Measurements from ENCODE around the gene CYTH4. TPM values are rescaled to one million over a fixed set of nuclear protein-coding genes. Genes with fewer than 3 reads are reported as not detected.

The CYTH4 gene
- polyA plus RNA-seq, 1 experiment: 0.33 TPM

DNA sequence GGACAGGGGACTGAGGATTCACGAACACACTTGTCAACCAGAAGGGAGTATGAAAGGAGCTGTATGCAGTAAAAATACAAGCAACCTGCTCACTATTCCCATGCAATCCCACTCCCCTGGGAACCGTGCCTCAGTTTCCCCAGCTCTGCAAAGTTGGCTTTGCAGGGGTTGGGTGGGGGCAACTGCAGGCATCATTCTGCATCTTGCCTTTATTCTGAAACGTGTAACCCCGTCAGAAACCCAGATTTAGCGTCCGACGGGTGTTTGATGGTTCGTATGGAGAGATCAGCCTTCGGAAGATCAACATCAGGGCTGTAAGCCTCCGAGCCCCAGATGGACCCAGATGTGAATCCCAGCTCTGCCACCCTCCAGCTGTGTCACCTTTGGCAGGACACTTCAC, 3.6 kb downstream of the CYTH4 start:
- CTCF ChIA-PET: interaction anchor here (0.7 kb wide), 1 partner anchor 27 kb away, joined by 3 read pairs; no protein-coding TSS in a partner anchor
- TF ChIP-seq, protein P1, sequence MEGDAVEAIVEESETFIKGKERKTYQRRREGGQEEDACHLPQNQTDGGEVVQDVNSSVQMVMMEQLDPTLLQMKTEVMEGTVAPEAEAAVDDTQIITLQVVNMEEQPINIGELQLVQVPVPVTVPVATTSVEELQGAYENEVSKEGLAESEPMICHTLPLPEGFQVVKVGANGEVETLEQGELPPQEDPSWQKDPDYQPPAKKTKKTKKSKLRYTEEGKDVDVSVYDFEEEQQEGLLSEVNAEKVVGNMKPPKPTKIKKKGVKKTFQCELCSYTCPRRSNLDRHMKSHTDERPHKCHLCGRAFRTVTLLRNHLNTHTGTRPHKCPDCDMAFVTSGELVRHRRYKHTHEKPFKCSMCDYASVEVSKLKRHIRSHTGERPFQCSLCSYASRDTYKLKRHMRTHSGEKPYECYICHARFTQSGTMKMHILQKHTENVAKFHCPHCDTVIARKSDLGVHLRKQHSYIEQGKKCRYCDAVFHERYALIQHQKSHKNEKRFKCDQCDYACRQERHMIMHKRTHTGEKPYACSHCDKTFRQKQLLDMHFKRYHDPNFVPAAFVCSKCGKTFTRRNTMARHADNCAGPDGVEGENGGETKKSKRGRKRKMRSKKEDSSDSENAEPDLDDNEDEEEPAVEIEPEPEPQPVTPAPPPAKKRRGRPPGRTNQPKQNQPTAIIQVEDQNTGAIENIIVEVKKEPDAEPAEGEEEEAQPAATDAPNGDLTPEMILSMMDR (IDR thresholded peaks at IDR 0.05; ENCODE audit: low read depth, low read length): no peak
- Histone ChIP-seq H3K27ac (ENCODE audit: low read depth, low read length) (no peak overlapping the region), H3K4me3 (ENCODE audit: low read depth, low read length) (no peak overlapping the region), H3K9me3 (ENCODE audit: control insufficient read depth, insufficient read depth, low read length) (peaks cover 1% of the 10 kb centered on the region), H3K27me3 (ENCODE audit: control insufficient read depth, insufficient read depth, low read length) (peaks cover 10% of the 10 kb centered on the region)
- DNase-seq (ENCODE audit: low read depth, low spot score): no peak
- POLR2A ChIA-PET: no interaction called here

GRCh38 chr22:37287550-37287951, 5.2 kb downstream of the CYTH4 start:
- TF ChIP-seq, protein P1 (IDR thresholded peaks at IDR 0.05; ENCODE audit: low read depth, low read length): no peak
- H3K27me3 ChIP-seq (ENCODE audit: control insufficient read depth, insufficient read depth, low read length): peaks cover 10% of the 10 kb centered on the region
- no peak for DNase-seq (ENCODE audit: low read depth, low spot score)
- POLR2A ChIA-PET: no interaction called here
- H3K4me3 ChIP-seq (ENCODE audit: low read depth, low read length): no peak overlapping the region
- H3K9me3 ChIP-seq (ENCODE audit: control insufficient read depth, insufficient read depth, low read length): peaks cover 4% of the 10 kb centered on the region
- H3K27ac ChIP-seq (ENCODE audit: low read depth, low read length): no peak overlapping the region
- CTCF ChIA-PET: no interaction called here

- ChIA-PET POLR2A (no interaction called here), CTCF (interaction anchor here (0.6 kb wide), 1 partner anchor 193 kb away, joined by 3 read pairs; no protein-coding TSS in a partner anchor)
- no peak overlapping the region for H3K4me3 ChIP-seq (ENCODE audit: low read depth, low read length)
- H3K27me3 ChIP-seq (ENCODE audit: control insufficient read depth, insufficient read depth, low read length): peaks cover 8% of the 10 kb centered on the region
- no peak overlapping the region for H3K27ac ChIP-seq (ENCODE audit: low read depth, low read length)
- H3K9me3 ChIP-seq (ENCODE audit: control insufficient read depth, insufficient read depth, low read length): peaks cover 4% of the 10 kb centered on the region
- TF ChIP-seq, protein P1 (IDR thresholded peaks at IDR 0.05; ENCODE audit: low read depth, low read length): no peak
- no peak for DNase-seq (ENCODE audit: low read depth, low spot score)
These were observed 6.2 kb downstream of the CYTH4 start for GRCh38 chr22:37288521-37288920.

GRCh38 chr22:37289156-37289735, 6.9 kb downstream of the CYTH4 start:
- Histone ChIP-seq H3K4me3 (ENCODE audit: low read depth, low read length) (no peak overlapping the region), H3K27ac (ENCODE audit: low read depth, low read length) (no peak overlapping the region), H3K9me3 (ENCODE audit: control insufficient read depth, insufficient read depth, low read length) (peaks cover 4% of the 10 kb centered on the region), H3K27me3 (ENCODE audit: control insufficient read depth, insufficient read depth, low read length) (peaks cover 8% of the 10 kb centered on the region)
- POLR2A ChIA-PET: no interaction called here
- CTCF ChIA-PET: interaction anchor here (0.7 kb wide), 1 partner anchor 30 kb away, joined by 3 read pairs; no protein-coding TSS in a partner anchor
- DNase-seq (ENCODE audit: low read depth, low spot score): no peak
- TF ChIP-seq, protein P1 (IDR thresholded peaks at IDR 0.05; ENCODE audit: low read depth, low read length): no peak

DNA sequence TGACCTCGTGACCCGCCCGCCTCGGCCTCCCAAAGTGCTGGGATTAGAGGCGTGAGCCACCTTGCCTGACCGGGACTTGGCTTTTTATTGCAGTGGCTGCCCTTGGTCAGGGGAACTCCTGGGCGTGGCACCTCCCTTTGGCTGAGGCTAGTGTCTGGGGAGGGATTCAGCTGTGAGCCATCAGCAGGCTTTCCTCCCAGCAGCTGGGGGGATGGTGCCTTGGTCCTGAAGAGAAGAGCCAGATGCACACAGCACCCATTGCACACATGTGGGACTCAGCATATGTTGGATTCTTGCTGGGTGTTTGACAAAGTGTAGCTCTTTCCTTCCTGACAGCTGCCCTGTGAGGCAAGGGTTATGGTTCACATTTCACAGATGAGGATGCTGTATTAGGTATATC, 8.4 kb downstream of the CYTH4 start:
- Histone ChIP-seq H3K27me3 (ENCODE audit: control insufficient read depth, insufficient read depth, low read length) (peaks cover 8% of the 10 kb centered on the region), H3K27ac (ENCODE audit: low read depth, low read length) (peak overlapping the region; percentile 21), H3K9me3 (ENCODE audit: control insufficient read depth, insufficient read depth, low read length) (peaks cover 4% of the 10 kb centered on the region), H3K4me3 (ENCODE audit: low read depth, low read length) (no peak overlapping the region)
- TF ChIP-seq, protein P1 (IDR thresholded peaks at IDR 0.05; ENCODE audit: low read depth, low read length): no peak
- DNase-seq (ENCODE audit: low read depth, low spot score): peak; percentile 32
- CTCF ChIA-PET: no interaction called here
- POLR2A ChIA-PET: no interaction called here

Measured in AG04450 (cell line).